ENCODE data around the gene AHCTF1. TPM values are rescaled to one million over a fixed set of nuclear protein-coding genes. Genes with fewer than 3 reads are reported as not detected.

Gene AHCTF1
- total and polyA plus RNA-seq, 9 donors: 21.1 to 35.9 (median 27.4) TPM

Other genes starting within 250 kb of the AHCTF1 start
- gene SCCPDH, start 207.5 kb downstream of the AHCTF1 start, total RNA-seq: 41.0 TPM
- 10 to 100 TPM; 32.2 to 36.7 (median 34.6) TPM for gene SCCPDH, start 207.5 kb downstream of the AHCTF1 start, polyA plus RNA-seq (ENCODE audit: insufficient read depth in 1 of 8, insufficient read length in 8 of 8, low replicate concordance in 1 of 8)
- gene ZNF695, start 76.1 kb upstream of the AHCTF1 start, total RNA-seq: 1.6 TPM
- gene ZNF695, start 76.1 kb upstream of the AHCTF1 start, polyA plus RNA-seq (ENCODE audit: insufficient read depth in 1 of 8, insufficient read length in 8 of 8, low replicate concordance in 1 of 8): 1 to 10 TPM; 1.2 to 2.1 (median 1.9) TPM
- gene ZNF670, start 146.9 kb upstream of the AHCTF1 start, total RNA-seq: 3.5 TPM
- 1 to 10 TPM; 2.1 to 3.4 (median 3.1) TPM for gene ZNF670, start 146.9 kb upstream of the AHCTF1 start, polyA plus RNA-seq (ENCODE audit: insufficient read depth in 1 of 8, insufficient read length in 8 of 8, low replicate concordance in 1 of 8)
- gene ZNF669, start 172.4 kb upstream of the AHCTF1 start, total RNA-seq: 7.0 TPM
- 1 to 10 TPM; 4.5 to 7.6 (median 6.0) TPM for gene ZNF669, start 172.4 kb upstream of the AHCTF1 start, polyA plus RNA-seq (ENCODE audit: insufficient read depth in 1 of 8, insufficient read length in 8 of 8, low replicate concordance in 1 of 8)
- gene ZNF124, start 240.1 kb upstream of the AHCTF1 start, total RNA-seq: 57.6 TPM
- gene ZNF124, start 240.1 kb upstream of the AHCTF1 start, polyA plus RNA-seq (ENCODE audit: insufficient read depth in 1 of 8, insufficient read length in 8 of 8, low replicate concordance in 1 of 8): 1 to 10 TPM; 4.2 to 9.9 (median 6.1) TPM

Data from muscle of leg (tissue), 9 donors.